Activated CD8-positive, alpha-beta memory T cell treated with anti-CD3 and anti-CD28 coated beads for 48 hours (primary cell): ENCODE results near the gene KCTD16.

ENCODE experiments used
- DNase-seq, 3 experiments: peaks; one replicate each; pipeline ENCODE4 v3.0.0-alpha.2; 2020; ENCODE audit warnings: low read depth in 2 of 3, low spot score in 2 of 3

The KCTD16 gene

DNA sequence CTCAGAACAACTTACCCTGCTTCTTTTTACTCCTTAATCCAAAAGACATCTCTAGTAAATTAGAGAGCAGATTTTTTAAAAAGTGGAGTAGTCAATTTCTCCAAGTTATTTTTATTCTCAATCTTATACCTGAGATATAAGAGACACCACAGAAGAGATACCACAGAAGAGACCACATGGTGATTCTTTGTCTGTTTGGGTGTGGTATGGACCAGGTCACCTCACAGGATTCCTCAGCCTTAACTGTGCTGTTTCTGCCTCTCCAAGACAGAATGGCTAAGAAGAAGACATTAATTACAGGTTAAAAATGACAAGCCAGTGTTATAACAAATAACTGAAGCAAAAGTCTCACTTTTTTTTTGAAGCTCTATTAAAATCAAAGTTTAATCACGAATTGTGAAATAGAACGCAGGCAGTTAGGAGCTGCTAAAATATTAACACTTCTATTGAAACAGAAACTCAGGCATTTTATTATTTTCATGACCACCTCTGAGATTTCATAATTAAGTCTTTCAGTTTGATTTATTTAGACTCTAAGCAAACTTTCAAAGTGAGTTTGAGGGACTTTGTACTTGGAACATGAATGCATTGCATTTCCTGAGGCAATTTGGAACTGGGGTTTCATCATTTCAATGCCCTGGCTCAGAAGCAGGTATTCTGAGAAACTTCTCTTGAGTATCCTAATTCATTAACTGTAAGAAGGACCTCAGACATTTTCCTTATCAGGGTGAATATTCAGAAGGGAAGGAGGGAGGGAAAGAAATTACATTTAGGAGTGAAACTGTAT lies 280.7 kb downstream of the KCTD16 start:
- DNase-seq, result no peak

DNA sequence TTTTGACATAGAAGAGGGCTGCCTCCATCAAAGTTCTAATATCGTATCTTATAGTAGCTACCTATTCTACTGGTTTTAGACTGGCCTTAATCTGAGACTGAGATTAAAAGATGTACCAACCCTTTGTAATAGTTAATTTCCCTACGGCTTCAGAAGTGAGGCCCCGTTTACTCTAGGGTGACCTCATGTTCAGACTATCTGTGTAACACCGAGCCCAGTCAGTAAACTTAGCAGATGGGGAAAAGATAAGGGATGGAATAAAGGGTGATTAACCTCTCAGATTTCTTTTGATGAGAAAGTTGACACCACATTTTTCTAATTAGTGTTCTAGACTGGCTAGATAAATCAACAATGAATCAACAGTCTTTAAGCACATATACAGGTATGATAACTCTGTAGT lies 283.1 kb downstream of the KCTD16 start:
- no peak for DNase-seq

DNA sequence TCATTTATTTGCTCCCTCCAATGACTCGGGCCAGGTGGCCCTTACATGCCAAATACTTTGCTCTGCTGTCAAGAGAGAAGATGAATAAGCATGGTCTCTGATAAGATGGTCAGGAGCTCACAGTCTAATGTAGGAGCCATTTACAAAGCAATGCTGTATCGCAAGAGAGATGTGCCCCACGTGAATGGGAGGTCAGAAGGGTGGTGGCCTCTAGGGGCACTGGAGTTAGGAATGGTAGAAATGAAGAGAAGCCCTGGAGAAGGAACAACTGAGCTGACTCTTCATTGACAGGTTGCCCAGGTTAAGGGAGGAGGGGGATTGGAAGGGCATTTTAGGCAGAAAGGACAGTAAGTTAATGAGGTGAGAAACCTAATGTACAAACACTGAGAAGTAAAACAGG lies 286.5 kb downstream of the KCTD16 start:
- DNase-seq, result no peak

DNA sequence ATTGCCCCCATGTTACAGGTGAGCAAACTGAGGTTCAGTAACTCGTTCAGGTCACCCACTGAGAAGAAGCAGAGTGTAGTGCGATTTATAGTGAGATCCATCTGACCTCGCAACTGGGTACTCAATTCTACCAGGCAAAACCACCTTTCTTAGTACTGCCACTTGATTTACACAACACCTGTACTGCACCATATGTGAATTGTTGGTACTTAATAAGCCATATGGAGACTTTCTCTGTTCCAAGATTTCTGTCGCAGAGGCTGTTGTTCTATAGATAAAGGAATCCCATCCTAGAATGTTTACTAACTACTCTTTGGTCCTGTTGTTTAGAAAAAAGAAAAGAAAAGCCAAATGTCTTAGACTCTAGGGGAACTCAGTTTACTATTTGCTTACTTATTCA lies 287.5 kb downstream of the KCTD16 start:
- DNase-seq, result no peak

DNA sequence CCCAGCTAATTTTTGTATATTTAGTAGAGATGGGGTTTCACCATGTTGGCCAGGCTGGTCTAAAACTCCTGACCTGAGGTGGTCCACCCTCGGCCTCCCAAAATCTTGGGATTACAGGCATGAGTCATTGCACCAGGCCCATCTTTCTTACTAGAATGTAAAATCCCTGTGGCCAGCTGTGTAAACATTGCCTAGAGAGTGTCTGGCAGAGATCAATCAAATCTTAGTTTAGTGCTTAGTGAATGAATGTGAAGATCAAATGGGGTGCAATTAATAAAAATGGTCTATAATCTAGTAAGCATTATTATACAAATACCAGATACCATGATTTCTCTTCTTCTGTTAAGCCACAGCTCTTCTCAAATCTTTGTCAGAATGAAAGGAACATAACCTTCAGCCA lies 289.9 kb downstream of the KCTD16 start:
- no peak for DNase-seq

DNA sequence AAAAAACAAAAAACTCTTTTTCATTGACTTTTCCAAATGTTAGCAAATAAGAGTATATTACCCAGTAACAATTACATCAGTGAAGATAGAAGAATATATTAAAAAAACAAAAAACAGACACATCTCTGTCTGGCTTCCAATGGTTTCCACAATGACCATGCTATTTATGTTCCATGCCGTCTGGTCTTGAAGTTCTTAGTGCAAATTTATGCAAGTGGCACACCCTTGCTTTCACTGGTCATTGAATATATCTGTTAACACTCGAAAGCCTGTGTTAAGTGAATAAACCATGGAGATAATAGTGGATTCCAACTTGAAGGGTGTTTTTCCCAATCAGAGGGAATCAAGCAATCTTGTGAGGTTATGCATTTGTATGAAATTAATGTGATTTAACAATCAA lies 291.9 kb downstream of the KCTD16 start:
- no peak for DNase-seq

DNA sequence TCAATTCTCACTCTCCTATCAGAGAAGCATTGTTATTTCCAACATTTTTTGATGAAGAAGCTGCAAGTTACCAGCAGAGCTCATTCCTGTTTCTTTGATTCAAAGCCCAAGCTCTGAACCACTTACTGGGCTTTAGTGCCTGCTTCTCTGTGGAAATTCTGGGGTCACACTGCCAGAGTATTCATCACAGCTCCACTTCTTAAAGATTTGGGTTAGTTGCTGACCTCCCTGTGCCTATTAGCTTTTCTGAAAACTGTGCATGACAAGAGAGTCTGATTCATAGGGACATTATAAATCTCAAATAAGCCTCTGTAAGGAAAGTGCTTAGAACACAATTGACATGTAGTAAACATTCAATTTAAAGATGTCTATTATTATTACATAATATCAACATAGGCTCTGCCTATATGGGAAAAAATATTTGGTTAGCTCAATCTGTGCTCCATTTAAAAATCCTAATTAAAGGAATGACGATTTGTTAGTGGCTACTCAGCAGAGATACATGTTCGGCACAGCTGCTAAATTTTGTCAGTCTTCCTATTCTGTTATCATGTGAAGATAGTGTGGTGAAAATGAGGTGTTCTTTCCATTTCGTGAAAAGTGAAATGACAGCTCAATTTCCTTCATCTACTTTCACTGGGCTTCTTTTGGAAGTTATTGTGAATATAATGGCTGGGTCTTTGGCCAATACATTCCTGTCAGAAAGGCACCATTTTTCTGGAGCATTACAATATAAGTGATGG lies 293.0 kb downstream of the KCTD16 start:
- no peak for DNase-seq

DNA sequence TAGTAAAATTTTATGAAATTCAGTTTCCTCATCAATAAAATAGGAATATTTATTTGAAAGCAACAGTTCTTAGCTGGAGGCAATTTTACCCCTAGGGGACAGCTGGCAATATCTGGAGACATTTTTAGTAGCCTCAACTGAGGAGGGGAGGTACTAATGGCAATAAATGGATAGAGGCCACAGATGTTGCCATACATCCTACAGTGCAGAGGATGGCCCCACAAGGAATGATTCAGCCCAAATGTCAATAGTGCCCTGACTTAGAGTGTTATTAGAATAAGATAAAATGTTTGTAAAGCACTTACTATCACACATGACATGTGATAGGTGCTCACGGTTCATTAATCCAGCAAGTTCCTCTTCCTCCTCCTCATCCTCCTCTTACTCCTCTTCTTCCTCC lies 293.6 kb downstream of the KCTD16 start:
- DNase-seq, result no peak

DNA sequence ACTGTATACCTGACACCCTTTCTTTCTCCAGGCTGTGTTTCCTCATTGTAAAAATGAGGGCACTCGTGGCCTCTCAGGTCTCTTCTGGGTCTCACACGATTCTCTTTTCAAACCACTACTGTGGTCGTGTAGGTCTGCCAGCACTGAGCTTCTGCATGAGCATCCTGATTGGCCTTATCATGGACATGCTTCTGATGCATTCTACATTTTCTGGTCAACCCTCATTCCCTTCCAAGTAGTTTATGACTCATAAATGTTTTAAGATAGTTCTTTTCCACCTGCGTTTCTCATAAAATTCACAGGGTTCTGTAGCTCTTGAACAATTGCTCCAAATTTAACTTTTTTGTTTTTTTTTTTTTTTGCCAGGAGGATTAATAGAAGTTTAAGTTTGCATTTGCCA lies 294.8 kb downstream of the KCTD16 start:
- no peak for DNase-seq

DNA sequence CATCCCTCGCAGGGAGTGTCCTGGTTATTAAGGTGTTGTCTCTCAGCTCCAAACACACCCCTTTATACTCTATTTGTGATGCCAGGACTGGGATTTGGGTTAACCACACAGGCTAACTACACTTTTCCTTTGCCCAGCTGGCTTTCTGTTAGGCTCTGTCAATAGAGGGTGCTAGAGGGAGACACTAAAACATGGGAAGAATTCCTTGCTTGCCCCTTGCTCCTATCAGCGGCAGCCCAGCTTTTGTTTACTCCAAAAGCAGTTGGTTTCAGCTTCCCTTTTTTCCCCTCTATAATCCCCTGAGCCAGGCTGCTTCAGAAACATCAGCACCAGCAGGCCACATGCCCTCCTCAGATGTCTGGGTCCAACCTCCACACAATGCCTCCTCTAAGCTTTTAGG lies 297.1 kb downstream of the KCTD16 start:
- DNase-seq, result no peak

DNA sequence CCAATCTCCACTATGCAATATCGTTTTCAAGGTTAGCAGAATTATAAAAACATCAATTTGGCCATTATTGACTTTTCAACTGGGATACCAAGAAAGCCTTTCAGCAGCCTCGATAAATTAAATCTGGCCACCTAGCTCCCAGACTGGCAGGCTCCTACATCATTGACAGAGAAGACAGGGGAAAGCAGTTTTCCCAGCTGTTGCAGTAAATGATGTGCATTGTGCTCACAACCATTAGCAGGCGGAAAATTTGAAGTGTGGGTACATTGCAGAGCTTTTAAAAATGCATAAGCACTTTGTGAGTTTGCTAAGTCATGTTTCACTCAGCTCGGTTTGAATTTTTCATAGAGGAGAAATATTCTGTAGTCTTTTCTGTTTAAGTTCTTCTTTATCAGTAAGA lies 297.9 kb downstream of the KCTD16 start:
- DNase-seq, result no peak

DNA sequence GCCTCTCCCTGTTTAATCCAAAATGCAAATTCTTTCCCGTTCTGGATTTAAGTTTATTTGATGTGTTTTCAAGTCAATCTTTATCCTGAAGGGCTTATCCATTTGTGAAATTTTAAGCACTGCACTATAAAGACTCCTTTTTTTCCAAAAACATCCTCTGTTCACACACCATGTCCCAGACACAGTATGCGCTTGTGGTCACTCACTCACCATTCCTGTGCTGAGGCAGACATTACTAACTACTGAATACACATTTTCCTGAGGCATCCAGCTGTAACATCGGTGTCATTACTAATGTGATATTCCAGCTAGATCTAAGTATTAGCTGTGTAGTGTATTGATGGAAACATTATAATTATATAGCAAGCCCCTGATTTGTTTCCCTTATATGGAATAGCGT lies 298.4 kb downstream of the KCTD16 start:
- no peak for DNase-seq

DNA sequence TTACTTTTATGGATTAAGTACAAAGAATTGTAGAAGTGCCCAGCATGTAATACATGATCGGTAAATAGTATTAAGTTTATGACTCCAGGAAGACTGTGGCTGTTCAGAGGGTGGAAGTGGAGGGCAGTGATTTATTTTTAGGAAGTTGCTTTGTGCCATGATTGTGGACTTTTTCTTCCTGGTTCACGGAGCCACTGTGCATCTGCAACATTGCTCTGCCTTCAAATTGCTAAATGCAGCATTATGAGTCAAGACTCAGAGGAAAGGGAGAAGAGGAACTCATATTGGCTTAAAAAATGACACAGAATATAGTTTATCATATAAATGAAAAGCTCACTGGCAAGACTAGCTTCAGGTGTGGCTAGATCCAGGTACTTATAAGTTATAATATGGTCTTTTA lies 301.5 kb downstream of the KCTD16 start:
- no peak for DNase-seq

DNA sequence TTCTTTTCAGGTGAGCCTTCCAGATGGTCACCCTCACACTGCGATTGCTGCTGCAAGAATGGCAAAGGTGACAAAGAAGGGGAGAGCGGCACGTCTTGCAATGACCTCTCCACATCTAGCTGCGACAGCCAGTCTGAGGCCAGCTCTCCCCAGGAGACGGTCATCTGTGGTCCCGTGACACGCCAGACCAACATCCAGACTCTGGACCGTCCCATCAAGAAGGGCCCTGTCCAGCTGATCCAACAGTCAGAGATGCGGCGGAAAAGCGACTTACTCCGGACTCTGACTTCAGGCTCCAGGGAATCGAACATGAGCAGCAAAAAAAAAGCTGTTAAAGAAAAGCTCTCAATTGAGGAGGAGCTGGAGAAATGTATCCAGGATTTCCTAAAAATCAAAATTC lies 303.0 kb downstream of the KCTD16 start:
- DNase-seq, result no peak

DNA sequence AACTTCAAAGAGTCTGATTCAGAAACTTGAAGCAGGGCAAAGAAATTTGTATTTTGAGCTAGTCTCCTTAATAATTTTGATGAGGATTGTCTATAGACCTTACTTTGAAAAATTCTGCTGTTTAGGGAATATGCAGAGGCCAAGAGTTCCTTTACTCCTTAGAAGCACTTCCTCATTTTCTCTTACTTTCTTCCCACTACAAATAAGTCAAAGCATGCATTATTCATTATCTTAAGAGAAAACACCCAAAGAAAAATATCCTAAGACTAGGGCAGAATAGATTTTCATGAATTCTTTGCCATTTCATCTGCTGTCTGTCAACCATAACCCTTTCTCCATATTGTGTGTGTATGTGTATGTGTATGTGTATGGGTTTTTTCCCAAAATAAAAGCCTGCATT lies 307.9 kb downstream of the KCTD16 start:
- no peak for DNase-seq

DNA sequence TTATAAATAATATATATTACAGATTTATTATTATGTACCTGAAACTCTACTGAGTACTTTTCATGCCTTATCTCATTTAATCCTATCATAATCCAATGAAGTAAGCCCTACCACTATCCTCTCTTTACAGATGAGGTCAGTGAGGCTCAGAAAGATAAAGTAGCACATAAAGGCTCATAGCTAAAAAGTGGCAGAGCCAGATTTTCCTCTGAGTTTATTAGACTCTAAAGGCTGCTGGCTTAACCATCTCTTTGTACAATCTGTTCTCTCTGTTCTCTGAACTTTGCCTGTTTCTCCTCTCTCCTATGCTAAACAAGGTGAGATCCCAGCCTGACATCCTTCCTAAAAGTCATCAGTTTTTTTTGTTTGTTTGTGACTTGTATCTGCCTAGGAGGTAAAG lies 311.2 kb downstream of the KCTD16 start:
- DNase-seq, result no peak

DNA sequence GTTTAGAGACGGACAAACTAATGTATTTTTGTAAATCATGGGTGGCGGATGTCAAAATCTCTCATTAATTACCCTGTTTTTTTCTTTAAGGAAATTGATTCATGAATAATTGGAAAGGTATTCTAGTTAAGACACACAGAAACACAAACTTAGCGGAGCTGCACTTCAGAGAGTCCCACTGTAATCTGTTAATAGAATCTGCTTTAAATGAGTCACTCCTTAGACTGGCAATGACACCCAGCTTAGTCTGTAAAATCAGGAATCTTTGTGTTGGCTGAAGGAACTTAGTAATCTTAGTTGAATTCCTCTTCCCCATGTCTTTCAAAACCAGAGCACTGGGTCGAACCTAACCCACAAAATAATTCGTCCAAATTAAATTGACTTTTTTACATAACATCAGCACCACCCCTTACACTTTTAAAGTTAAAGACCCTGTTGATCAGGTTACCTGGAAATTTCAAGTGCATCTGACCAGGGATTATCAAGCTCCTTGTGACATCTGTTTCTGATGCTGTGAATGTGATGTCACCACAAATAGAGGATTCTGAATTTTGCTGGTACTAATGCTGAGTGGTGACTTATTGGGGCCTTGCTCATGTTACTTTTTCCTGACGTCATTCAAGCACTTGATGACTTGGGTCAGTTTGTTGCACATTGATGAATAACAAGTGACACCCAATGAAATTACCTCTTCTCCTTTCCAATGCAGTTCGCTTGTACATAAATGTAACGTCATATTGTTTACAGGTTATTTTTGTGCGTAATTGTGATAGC lies 313.6 kb downstream of the KCTD16 start:
- DNase-seq, result no peak

DNA sequence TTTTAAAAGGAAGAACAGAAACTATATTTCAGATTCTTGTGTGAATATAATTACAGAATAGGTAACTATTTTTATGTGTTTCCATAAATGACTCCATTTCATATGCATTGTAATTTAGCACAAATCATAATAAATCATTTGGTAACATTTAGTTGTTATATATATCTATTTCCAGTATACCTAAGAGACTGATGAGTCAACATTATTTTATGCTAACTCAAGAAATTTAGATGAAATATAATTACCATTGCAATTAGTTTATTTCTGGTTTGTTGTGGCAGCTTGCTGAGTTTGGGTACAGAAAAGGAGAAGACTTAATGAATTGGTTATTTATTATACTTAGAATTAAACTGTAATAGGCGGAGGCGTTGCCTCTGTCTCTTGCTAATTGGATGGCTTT lies 314.9 kb downstream of the KCTD16 start:
- DNase-seq, result no peak

DNA sequence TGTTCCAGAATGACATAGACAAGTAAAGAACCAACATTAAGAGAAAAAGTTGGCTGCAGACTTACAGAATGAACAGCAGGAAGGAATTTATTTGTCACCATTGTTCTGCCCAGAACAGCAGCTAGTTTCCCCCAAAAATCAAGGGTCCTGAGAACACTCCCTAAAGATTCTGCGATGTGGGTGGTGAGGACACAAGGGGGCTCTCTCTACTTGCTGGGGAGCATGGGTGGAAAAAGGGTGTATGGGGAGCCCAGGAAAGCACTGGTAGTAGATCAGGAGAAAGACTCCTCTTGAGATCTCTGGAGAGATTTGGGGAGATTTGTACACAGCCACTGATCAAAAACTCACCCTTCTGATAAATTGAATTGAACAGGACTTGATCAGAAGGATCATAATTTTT lies 316.5 kb downstream of the KCTD16 start:
- no peak for DNase-seq

DNA sequence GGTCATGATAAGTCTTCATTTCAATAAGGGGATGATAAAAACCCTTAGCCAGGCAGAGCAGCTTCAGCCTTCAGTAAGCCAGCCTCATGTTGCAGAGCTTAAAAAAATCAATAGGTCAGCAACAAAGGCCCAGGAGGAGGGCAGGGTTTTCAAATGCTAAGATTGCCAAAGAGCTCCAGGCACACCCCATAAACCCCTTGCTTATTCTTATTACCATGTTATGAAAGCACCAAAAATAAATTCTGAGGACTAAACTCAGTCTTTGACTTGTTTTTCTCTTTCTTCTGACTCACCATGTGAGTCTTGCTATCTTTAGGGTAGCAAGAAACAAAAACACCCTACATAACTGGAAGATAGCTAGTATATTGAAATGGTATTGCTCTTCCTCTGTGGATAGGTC lies 317.1 kb downstream of the KCTD16 start:
- DNase-seq, result no peak

DNA sequence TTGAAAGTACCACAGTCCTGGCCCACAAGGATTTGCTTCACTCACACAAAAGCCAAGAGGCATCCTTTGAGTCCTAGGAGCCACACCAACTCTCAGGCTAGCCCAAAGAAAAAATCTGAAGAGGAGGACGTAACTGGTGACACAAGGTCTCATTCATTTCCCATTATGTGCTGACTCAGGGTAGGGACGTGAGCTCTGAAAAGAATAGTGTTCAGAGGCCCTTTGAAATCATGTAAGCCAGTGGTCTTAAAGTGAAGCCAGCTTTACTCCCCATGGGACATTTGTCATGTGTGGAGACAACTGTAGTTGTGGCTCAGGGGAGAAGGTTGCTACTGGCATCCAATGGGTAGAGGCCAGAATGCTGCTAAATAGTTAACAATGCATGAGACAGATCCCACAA lies 332.4 kb downstream of the KCTD16 start:
- DNase-seq, result no peak

DNA sequence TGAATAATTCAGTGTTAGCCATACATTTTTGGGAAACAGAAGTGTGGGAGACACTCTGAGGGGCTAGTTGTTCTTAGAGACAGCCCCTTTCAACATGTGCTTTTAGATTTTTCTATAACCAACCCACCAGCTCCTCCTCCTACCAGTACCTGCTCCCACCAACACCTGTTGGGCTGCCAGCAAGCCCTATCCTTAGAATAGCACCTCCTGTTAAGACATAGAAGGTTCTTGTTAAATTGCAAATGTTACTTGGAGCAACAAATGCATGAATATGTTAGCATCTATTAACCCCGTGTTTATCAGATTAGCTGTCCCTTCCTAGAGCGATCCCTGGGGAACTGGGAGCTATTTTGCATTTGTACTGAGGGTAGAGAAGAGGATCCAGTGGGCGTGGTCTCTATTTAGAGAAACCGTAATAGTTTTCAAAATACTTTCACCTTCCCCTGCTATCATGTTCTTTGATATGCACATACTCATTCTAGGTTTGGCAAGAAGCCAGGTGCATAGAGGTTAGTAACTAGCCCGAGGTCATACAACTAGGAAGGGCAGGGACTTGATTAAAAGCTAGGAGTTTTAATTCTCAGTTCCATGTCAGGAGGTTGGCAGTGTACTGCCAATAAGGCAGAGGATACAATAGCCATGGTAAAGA lies 334.4 kb downstream of the KCTD16 start:
- DNase-seq, result no peak
